ENCODE data around the gene HTR1A.

HTR1A gene

GRCh38 chr5:63962279-63962678, at the start of gene HTR1A:
TSS of gene HTR1A (minus strand) at chr5:63962445. CDS start at chr5:63961719, 726 bp downstream.
- DNase-seq (ENCODE audit: low read depth), result no peak

GRCh38 chr5:64003966-64004365, 41.7 kb upstream of the HTR1A start:
- H3K4me3 ChIP-seq (ENCODE audit: low read length), result no peak overlapping the region
- no peak for DNase-seq (ENCODE audit: low read depth)
- no peak for TF ChIP-seq CTCF (IDR thresholded peaks at IDR 0.05; ENCODE audit: insufficient read depth, low read depth, low read length, missing control alignments)

More at GRCh38 chr5:63962279-63962678, at the start of gene HTR1A:
- H3K4me3 ChIP-seq (ENCODE audit: low read length), result no peak within 1 kb of the TSS
- TF ChIP-seq CTCF (IDR thresholded peaks at IDR 0.05; ENCODE audit: insufficient read depth, low read depth, low read length, missing control alignments), result no peak

GRCh38 chr5:64000096-64000495, 37.9 kb upstream of the HTR1A start:
- DNase-seq (ENCODE audit: low read depth), result no peak
- no peak overlapping the region for H3K4me3 ChIP-seq (ENCODE audit: low read length)
- TF ChIP-seq CTCF (IDR thresholded peaks at IDR 0.05; ENCODE audit: insufficient read depth, low read depth, low read length, missing control alignments), result no peak

- no peak for DNase-seq (ENCODE audit: low read depth)
- H3K4me3 ChIP-seq (ENCODE audit: low read length), result no peak overlapping the region
- no peak for TF ChIP-seq CTCF (IDR thresholded peaks at IDR 0.05; ENCODE audit: insufficient read depth, low read depth, low read length, missing control alignments)
Measured at GRCh38 chr5:63987053-63987452, 24.8 kb upstream of the HTR1A start.

GRCh38 chr5:63981864-63982263, 19.6 kb upstream of the HTR1A start:
- no peak overlapping the region for H3K4me3 ChIP-seq (ENCODE audit: low read length)
- DNase-seq (ENCODE audit: low read depth), result no peak
- TF ChIP-seq CTCF (IDR thresholded peaks at IDR 0.05; ENCODE audit: insufficient read depth, low read depth, low read length, missing control alignments), result no peak

GRCh38 chr5:63963926-63964325, 1.7 kb upstream of the HTR1A start:
- H3K4me3 ChIP-seq (ENCODE audit: low read length), result no peak overlapping the region
- DNase-seq (ENCODE audit: low read depth), result no peak
- TF ChIP-seq CTCF (IDR thresholded peaks at IDR 0.05; ENCODE audit: insufficient read depth, low read depth, low read length, missing control alignments), result no peak

- no peak overlapping the region for H3K4me3 ChIP-seq (ENCODE audit: low read length)
- peak; percentile 79 for DNase-seq (ENCODE audit: low read depth)
- TF ChIP-seq CTCF (IDR thresholded peaks at IDR 0.05; ENCODE audit: insufficient read depth, low read depth, low read length, missing control alignments), result peak; percentile 81
Measured at GRCh38 chr5:63963080-63963735, 963 bp upstream of the HTR1A start.

All from epithelial cell of esophagus (primary cell).